ENCODE data around the gene GID8. TPM values are rescaled to one million over a fixed set of nuclear protein-coding genes. Genes with fewer than 3 reads are reported as not detected.

Gene GID8
- total and polyA plus RNA-seq, 2 of the 13 experiments (the other 11 are each of a cell fraction or from before 2014, with no cell fraction given), result 39.6 to 59.8 TPM

GRCh38 chr20:62926229-62927127 is 11.5 kb upstream of the GID8 start, which contains the start of gene DIDO1 (continued):
- no peak for TF ChIP-seq PCBP2 (optimal IDR thresholded peaks at IDR 0.05; ENCODE audit: low read depth, low read length, poor library complexity, severe bottlenecking)
- TF ChIP-seq GTF2F1 (IDR thresholded peaks at IDR 0.05; ENCODE audit: low read length), result no peak
- TF ChIP-seq, protein P1, sequence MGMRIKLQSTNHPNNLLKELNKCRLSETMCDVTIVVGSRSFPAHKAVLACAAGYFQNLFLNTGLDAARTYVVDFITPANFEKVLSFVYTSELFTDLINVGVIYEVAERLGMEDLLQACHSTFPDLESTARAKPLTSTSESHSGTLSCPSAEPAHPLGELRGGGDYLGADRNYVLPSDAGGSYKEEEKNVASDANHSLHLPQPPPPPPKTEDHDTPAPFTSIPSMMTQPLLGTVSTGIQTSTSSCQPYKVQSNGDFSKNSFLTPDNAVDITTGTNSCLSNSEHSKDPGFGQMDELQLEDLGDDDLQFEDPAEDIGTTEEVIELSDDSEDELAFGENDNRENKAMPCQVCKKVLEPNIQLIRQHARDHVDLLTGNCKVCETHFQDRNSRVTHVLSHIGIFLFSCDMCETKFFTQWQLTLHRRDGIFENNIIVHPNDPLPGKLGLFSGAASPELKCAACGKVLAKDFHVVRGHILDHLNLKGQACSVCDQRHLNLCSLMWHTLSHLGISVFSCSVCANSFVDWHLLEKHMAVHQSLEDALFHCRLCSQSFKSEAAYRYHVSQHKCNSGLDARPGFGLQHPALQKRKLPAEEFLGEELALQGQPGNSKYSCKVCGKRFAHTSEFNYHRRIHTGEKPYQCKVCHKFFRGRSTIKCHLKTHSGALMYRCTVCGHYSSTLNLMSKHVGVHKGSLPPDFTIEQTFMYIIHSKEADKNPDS (CRISPR knock-in tag; IDR thresholded peaks at IDR 0.05), result no peak
- no peak for TF ChIP-seq GRHL1 (CRISPR knock-in tag; conservative IDR thresholded peaks at IDR 0.05)
- no peak for TF ChIP-seq TCF7 (IDR thresholded peaks at IDR 0.05; ENCODE audit: low read depth)
- peak; percentile 47; the same call in 1 of the 2 replicates for TF ChIP-seq ZBTB7B (CRISPR knock-in tag; IDR thresholded peaks at IDR 0.05)
- peak; percentile 35; the same call in 1 of the 2 replicates for TF ChIP-seq CEBPG (CRISPR knock-in tag; IDR thresholded peaks at IDR 0.05)
- TF ChIP-seq TBL1XR1 (IDR thresholded peaks at IDR 0.05; ENCODE audit: borderline replicate concordance, low read length, partially characterized antibody), result peak; percentile 13
- no peak for TF ChIP-seq ATF1 (CRISPR knock-in tag; IDR thresholded peaks at IDR 0.05)
- TF ChIP-seq, protein P2, sequence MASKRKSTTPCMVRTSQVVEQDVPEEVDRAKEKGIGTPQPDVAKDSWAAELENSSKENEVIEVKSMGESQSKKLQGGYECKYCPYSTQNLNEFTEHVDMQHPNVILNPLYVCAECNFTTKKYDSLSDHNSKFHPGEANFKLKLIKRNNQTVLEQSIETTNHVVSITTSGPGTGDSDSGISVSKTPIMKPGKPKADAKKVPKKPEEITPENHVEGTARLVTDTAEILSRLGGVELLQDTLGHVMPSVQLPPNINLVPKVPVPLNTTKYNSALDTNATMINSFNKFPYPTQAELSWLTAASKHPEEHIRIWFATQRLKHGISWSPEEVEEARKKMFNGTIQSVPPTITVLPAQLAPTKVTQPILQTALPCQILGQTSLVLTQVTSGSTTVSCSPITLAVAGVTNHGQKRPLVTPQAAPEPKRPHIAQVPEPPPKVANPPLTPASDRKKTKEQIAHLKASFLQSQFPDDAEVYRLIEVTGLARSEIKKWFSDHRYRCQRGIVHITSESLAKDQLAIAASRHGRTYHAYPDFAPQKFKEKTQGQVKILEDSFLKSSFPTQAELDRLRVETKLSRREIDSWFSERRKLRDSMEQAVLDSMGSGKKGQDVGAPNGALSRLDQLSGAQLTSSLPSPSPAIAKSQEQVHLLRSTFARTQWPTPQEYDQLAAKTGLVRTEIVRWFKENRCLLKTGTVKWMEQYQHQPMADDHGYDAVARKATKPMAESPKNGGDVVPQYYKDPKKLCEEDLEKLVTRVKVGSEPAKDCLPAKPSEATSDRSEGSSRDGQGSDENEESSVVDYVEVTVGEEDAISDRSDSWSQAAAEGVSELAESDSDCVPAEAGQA (IDR thresholded peaks at IDR 0.05; ENCODE audit: low read depth), result peak; percentile 68
- TF ChIP-seq, protein P2 (CRISPR knock-in tag; IDR thresholded peaks at IDR 0.05; ENCODE audit: borderline replicate concordance), result 0 out of 2 replicates have a peak, but pooled peaks have one; percentile 62
- TF ChIP-seq ZNF326 (CRISPR knock-in tag; IDR thresholded peaks at IDR 0.05; ENCODE audit: borderline replicate concordance), result no peak
- TF ChIP-seq, protein P3, sequence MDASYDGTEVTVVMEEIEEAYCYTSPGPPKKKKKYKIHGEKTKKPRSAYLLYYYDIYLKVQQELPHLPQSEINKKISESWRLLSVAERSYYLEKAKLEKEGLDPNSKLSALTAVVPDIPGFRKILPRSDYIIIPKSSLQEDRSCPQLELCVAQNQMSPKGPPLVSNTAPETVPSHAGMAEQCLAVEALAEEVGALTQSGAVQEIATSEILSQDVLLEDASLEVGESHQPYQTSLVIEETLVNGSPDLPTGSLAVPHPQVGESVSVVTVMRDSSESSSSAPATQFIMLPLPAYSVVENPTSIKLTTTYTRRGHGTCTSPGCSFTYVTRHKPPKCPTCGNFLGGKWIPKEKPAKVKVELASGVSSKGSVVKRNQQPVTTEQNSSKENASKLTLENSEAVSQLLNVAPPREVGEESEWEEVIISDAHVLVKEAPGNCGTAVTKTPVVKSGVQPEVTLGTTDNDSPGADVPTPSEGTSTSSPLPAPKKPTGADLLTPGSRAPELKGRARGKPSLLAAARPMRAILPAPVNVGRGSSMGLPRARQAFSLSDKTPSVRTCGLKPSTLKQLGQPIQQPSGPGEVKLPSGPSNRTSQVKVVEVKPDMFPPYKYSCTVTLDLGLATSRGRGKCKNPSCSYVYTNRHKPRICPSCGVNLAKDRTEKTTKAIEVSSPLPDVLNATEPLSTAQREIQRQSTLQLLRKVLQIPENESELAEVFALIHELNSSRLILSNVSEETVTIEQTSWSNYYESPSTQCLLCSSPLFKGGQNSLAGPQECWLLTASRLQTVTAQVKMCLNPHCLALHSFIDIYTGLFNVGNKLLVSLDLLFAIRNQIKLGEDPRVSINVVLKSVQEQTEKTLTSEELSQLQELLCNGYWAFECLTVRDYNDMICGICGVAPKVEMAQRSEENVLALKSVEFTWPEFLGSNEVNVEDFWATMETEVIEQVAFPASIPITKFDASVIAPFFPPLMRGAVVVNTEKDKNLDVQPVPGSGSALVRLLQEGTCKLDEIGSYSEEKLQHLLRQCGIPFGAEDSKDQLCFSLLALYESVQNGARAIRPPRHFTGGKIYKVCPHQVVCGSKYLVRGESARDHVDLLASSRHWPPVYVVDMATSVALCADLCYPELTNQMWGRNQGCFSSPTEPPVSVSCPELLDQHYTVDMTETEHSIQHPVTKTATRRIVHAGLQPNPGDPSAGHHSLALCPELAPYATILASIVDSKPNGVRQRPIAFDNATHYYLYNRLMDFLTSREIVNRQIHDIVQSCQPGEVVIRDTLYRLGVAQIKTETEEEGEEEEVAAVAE (CRISPR knock-in tag; IDR thresholded peaks at IDR 0.05; ENCODE audit: borderline replicate concordance), result no peak; the same call in 1 of the 2 replicates
- TF ChIP-seq GATAD2A (CRISPR knock-in tag; IDR thresholded peaks at IDR 0.05), result no peak
- no peak; the same call in 1 of the 2 replicates for TF ChIP-seq ZC3H13 (CRISPR knock-in tag; IDR thresholded peaks at IDR 0.05)
